GM21447 (cell line): Measurements from ENCODE around the gene ABI3BP.
"Not testable (repeated sequence)": the region's sequence is repeated elsewhere in the genome, so short reads cannot be mapped to it uniquely, and the experiment has no call there.

Source experiments
- ATAC-seq: cut with Tn5 transposase; IDR thresholded peaks from one replicate; pipeline ENCODE4 v1.9.1; 2021; ENCODE audit not compliant: unreplicated experiment

Gene ABI3BP

GRCh38 chr3:100954199-100954935 is 38.9 kb downstream of the ABI3BP start:
- ATAC-seq: no peak

DNA sequence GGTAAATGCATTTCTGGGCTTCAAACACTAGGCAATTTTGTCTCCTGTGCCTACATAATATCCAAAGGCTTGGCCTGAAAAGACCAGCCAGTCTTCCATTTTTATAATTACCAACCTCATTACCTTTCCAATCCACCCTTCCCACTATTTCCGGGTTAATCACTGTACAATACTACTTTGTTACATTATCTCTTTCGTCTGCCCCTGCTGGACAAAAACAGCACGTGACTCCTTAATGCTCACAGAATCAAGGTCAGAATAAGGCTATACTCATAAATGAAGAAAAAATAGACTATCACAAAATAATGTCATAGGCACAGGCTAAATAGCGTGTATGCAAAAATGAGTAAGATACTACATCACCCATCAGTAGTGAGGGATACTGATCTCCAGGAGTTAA is 40.1 kb downstream of the ABI3BP start:
- ATAC-seq: no peak

- ATAC-seq: no peak
Observed at GRCh38 chr3:100947119-100947518, 46.1 kb downstream of the ABI3BP start.

DNA sequence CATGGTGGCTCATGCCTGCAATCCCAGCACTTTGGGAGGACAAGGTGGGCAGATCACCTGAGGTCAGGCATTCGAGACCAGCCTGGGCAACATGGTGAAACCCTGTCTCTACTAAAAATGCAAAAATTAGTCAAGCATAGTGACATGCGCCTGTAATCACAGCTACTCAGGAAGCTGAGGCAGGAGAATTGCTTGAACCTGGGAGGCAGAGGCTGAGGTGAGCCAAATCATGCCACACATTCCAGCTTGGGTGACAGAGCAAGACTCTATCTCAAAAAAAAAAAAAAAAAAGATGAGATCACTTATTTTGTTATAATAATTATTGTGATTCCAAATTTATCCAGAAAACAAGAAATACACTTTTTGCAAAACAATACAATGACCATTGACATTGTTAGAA is 47.1 kb downstream of the ABI3BP start:
- not testable (repeated sequence) for ATAC-seq

DNA sequence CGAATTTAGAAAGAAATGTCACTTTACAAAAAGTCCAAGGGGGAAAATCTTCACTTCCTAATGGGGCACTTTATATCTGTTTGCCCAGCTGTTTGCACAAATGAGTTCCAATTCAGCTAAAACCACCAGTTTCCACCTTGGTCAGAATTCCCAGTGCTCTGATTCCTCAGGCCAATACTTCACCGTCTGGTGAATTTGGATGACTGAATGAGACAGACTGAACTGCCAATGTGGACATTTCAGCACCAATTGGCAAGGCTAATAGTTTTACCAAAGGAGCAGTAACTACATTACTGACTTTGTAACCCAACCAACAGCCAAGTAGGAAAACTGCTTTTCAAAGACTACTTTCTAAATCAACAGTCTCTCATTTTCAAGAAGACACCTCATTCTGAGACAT is 51.8 kb downstream of the ABI3BP start:
- no peak for ATAC-seq

DNA sequence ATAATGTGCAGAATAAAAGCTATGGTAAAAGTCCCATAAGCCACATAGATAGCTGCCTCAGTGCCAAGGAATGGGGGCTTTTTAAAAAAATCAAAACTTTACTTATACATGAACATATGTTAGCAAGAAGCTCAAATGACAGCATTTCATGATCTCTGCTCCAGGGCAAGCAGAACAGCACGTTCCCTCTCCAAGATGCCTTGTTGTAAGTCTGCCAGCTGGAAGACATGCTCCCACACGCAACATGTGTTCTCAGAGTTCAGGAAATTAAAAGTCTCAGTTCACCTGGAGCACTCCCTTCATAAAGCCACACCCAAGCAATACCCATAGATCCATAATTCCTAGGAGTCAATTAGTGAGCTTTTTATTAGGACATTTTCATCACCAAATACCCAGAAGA is 52.2 kb downstream of the ABI3BP start:
- ATAC-seq: no peak

DNA sequence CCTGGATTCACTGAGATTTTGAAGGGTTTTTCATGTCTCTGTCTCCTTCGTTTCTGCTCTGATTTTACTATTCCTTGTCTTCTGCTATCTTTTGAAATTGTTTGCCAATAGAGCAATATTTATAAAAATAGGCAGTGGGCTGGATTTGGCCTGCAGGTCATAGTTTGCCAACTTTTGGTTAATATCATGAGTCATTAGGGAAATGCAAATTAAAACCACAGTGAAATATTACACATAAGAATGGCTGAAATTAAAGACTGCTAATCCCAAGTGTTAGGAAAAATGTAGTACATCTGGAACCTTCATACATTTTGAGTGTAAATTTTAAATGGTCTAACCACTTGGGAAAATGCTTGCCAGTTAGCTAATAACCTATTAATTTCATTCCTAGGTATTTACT is 56.3 kb downstream of the ABI3BP start:
- no peak for ATAC-seq

- no peak for ATAC-seq
Observed at GRCh38 chr3:100932491-100932890, 60.7 kb downstream of the ABI3BP start.

DNA sequence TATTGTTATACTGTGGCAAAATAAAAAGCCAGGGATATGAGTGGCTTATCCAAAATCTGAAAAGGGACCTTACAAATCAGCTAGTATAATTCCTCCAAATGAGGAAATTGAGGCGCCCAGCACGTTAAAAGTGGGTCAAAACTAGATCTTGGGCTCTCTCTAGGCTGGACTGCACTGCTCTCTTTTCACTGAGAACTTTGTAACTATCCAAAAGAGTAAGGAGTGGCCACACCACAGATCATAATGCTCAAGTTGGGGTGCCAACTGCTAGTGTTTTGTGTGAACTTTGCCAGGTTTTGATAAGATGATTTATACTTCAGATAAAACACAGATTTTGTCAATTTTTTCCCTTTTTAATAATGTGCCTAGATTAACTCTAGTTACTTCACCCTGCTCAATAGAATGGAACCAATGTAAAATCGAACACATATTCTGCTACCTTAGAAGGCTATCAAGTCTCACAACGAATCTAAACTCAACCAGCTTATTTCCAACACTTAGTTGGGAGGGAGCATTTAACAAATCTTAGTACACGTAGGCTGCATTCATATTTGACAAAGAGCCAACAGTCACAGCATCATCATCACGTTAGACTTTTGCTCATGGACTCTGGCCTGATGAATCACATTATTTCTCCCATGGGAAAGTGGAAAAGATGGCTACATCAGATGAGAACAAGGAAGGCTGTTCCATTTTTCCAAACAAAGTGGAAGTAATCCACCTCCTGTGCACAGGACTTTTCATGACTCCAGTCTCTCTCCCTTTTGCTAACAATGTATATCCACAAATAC is 64.4 kb downstream of the ABI3BP start:
- no peak for ATAC-seq

GRCh38 chr3:100927775-100928174 is 65.4 kb downstream of the ABI3BP start:
- ATAC-seq: no peak

GRCh38 chr3:100915706-100916495 is 77.3 kb downstream of the ABI3BP start:
- ATAC-seq: no peak

GRCh38 chr3:100913870-100914648 is 79.2 kb downstream of the ABI3BP start:
- no peak for ATAC-seq

DNA sequence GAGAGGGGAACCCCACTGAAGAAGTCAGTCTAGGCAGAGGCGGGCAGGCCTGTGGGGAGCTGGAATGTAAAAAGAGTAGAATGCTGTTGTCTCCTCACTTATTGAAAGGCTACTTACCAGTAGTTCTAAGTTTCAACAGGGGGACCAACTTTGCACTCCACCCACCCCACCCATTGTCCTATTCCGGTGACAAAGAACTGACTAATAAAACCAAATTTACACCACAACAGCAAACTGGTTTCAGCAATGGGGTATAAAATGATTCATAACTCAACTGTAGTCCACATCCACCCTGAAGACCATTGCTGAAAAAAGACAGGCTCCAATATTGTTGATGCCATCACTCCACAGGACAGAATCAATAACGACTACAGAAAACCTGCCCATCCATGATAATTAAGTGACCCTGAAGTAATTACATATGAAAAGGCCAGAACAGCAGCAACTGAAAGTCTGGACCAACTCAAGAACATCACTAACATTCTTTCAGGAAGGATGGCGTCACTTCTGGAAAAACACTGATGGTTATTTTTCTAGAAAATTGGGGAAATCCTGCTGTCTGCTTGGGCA is 80.2 kb downstream of the ABI3BP start:
- no peak for ATAC-seq

- no peak for ATAC-seq
Observed at GRCh38 chr3:100912571-100912970, 80.7 kb downstream of the ABI3BP start.

GRCh38 chr3:100911956-100912355 is 81.3 kb downstream of the ABI3BP start:
- no peak for ATAC-seq

- ATAC-seq: no peak
Observed at GRCh38 chr3:100910986-100911385, 82.2 kb downstream of the ABI3BP start.

- no peak for ATAC-seq
Observed at GRCh38 chr3:100902572-100902971, 90.6 kb downstream of the ABI3BP start.

DNA sequence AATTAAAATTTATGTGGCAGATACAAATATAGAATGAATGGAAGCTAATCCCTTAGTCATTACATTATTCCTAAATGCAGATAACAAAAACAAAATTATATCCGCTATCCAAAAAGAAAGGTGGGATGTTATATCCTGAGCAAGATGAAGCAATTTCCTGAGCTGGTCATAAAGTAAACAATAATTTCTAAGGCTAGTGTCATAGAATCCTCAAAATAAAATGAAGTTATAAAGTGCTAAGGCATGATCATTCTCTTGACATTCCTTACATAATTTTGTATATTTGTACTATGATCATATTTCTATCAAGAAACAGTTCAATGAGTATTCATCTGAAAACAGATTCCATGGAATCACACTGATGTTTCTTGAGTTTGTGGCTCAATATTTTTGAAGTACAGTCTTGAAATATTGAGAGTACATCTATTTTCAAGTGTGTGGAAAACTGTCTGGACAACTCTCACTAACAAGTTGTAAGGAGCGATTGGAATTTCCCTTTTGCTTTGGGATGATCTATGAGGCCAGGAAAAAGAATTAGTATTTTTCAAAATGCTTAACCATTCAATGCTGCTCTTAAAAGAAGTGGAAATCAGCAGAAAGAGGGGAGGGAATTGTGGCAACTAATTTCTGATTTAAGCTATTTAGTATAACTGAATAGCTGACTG is 92.4 kb downstream of the ABI3BP start:
- no peak for ATAC-seq

DNA sequence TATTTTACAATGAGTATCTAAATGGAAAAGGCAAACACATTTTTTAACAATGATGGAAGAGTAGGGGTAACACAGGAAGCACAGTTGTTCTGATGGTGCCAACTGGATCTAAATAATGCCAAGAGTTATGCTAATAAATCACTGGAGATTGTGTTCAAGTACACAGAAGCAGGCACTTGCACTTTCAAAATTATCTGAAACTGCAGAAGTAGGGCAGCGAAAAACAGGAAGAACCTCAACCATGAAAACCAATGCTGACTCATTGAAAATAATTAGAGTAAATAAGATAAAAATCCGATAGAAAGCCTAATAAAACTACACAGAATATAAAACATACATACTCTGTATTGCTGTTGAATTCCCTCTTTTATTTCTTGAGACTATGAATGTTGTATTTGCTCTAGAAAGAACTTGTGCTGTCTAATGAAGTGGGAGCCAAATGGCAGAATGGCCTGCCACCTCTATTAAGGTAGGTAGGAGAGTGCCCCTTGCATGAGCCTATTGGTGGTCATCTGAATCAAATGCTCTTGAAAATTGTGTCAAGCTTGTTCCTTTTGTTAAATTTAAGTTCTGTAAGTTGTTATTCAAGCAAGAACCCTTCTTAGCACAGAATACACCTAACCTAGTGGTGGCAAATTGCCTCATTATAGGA is 93.7 kb downstream of the ABI3BP start:
- peak; percentile 91 for ATAC-seq

DNA sequence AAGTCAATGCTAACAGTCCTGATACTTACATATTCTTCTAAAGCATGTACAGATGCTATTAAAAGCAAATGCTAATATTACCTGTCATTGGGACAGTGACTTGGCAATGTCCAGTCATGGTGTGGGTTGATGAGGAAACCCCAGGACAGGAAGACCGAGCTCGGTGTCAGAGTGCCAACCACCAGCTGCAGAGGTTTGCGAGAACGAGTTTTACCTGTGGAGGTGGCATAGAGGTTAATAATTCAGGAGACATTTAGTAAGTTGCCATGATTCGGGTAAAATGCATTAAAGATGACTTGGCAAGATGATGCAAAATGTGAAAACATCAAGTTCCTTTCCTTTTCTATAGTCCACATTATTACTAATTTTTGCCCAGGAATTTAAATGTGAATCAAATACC is 94.5 kb downstream of the ABI3BP start:
- no peak for ATAC-seq
